Caco-2 (cell line): Measurements from ENCODE around the gene LIMA1. TPM values are rescaled to one million over a fixed set of nuclear protein-coding genes. Genes with fewer than 3 reads are reported as not detected.

Experiments
- BruUV-seq: library from RNA; stranded (reverse); fragments of 400-500 nt; replicated peaks from 2 replicates; lab custom pipeline; 2021; lab: Mats Ljungman, UMichigan
- CTCF ChIA-PET: fragments of 300-600 bp; sonication (Branson Sonifier 250); formaldehyde crosslinking; loops from one replicate; lab custom pipeline; 2022; ENCODE audit warnings: antibody characterized with exemption; lab: Charles Lee
- POLR2A ChIA-PET: fragments of 300-600 bp; sonication (Branson Sonifier 250); formaldehyde crosslinking; loops from one replicate; lab custom pipeline; 2022; ENCODE audit warnings: antibody characterized with exemption; lab: Charles Lee
- DNase-seq, 2 experiments: peaks; one replicate each; pipeline versions ENCODE4 v3.0.0 to v3.0.0-alpha.2; 2020 to 2022
- H3K27me3 ChIP-seq: replicated peaks from 2 replicates; pipeline ENCODE4 v1.6.0; 2011; ENCODE audit warnings: low read length; ENCODE audit not compliant: control insufficient read depth, insufficient read depth
- H3K36me3 ChIP-seq: 2 replicates; pipeline ENCODE4 v1.5.1; 2011; ENCODE audit warnings: low read length; ENCODE audit not compliant: control insufficient read depth, insufficient read depth
- H3K4me1 ChIP-seq: fragments of 250-450 bp; sonication (Bioruptor Pico); 2 replicates; pipeline ENCODE4 v1.5.1; 2020; ENCODE audit warnings: mild to moderate bottlenecking
- H3K4me3 ChIP-seq: 2 replicates; pipeline ENCODE4 v1.5.1; 2011; ENCODE audit warnings: low read depth, mild to moderate bottlenecking, control low read depth, low read length
- H3K9me3 ChIP-seq: fragments of 250-450 bp; sonication (Bioruptor Pico); 2 replicates; pipeline ENCODE4 v1.5.1; 2020; ENCODE audit warnings: mild to moderate bottlenecking, moderate library complexity
- H3K27ac Mint-ChIP-seq: one replicate; pipeline ENCODE4 v1.8.0; 2022; ENCODE audit warnings: mixed read lengths; ENCODE audit not compliant: unreplicated experiment
- H3K27me3 Mint-ChIP-seq: one replicate; pipeline ENCODE4 v1.8.0; 2022; ENCODE audit warnings: mixed read lengths; ENCODE audit not compliant: insufficient read depth, unreplicated experiment
- H3K36me3 Mint-ChIP-seq: one replicate; pipeline ENCODE4 v1.8.0; 2022; ENCODE audit warnings: mild to moderate bottlenecking, mixed read lengths; ENCODE audit not compliant: insufficient read depth, unreplicated experiment
- H3K4me1 Mint-ChIP-seq: one replicate; pipeline ENCODE4 v1.8.0; 2022; ENCODE audit warnings: low read depth, mixed read lengths; ENCODE audit not compliant: unreplicated experiment
- H3K4me3 Mint-ChIP-seq: one replicate; pipeline ENCODE4 v1.8.0; 2022; ENCODE audit warnings: mild to moderate bottlenecking, moderate library complexity, mixed read lengths; ENCODE audit not compliant: unreplicated experiment
- H3K9me3 Mint-ChIP-seq: one replicate; pipeline ENCODE4 v1.8.0; 2022; ENCODE audit warnings: mixed read lengths; ENCODE audit not compliant: unreplicated experiment
- CTCF ChIP-seq, 2 experiments: fragments of 200-600 bp in 1 of 2; IDR thresholded peaks; 1 replicate in 1 of 2; 2 replicates in 1 of 2; pipeline versions ENCODE4 v1.5.1 to v1.8.0; 2011 to 2022; ENCODE audit warnings: antibody characterized with exemption in 1 of 2, control low read depth in 1 of 2, inconsistent platforms in 1 of 2, low read depth in 1 of 2, low read length in 1 of 2, mild to moderate bottlenecking in 1 of 2, moderate library complexity in 1 of 2; ENCODE audit not compliant: insufficient read depth in 1 of 2, severe bottlenecking in 1 of 2, unreplicated experiment in 1 of 2
- intact Hi-C: fragments of 100-400 bp; cut with micrococcal nuclease; formaldehyde crosslinking; loops from one replicate; pipeline ENCODE4 v1.10.0; 2022; ENCODE audit not compliant: unreplicated experiment
- total RNA-seq: library from RNA; stranded (reverse); gene quantifications from 2 replicates; pipeline ENCODE4 v1.2.3, GENCODE V29; 2022

Gene LIMA1
- total RNA-seq, 1 experiment from 2014 or later = 50.3 TPM

GRCh38 chr12:50188875-50189575 lies 94.3 kb downstream of the LIMA1 start:
- DNase-seq = no peak
- no peaks in the 10 kb centered on the region for H3K36me3 ChIP-seq
- ChIA-PET POLR2A (interaction anchor here (0.5 kb wide), 1 partner anchor 72 kb away, joined by 3 read pairs; no protein-coding TSS in a partner anchor), CTCF (interaction anchor here (0.8 to 1.4 kb wide), 3 partner anchors 8 to 125 kb away, joined by 4 to 7 read pairs (median 6); partner anchors contain the start of gene COX14)
- H3K4me1 ChIP-seq = peaks cover 6% of the 10 kb centered on the region; the same call in 1 of the 2 replicates
- TF ChIP-seq CTCF (IDR thresholded peaks at IDR 0.05; ENCODE audit: insufficient read depth in 1 of 2, low read depth in 1 of 2, low read length in 1 of 2, severe bottlenecking in 1 of 2, unreplicated experiment in 1 of 2) = no peak
- H3K27me3 Mint-ChIP-seq = no peaks in the 10 kb centered on the region
- no peak overlapping the region for H3K4me3 Mint-ChIP-seq
- no peaks in the 10 kb centered on the region for H3K9me3 ChIP-seq
- peaks cover 44% of the 10 kb centered on the region for H3K36me3 Mint-ChIP-seq
- H3K4me1 Mint-ChIP-seq = peaks cover 26% of the 10 kb centered on the region
- intact Hi-C loops = no loop called here
- no peak overlapping the region for H3K4me3 ChIP-seq
- no TSS peak for BruUV-seq
- no peaks in the 10 kb centered on the region for H3K27me3 ChIP-seq
- H3K9me3 Mint-ChIP-seq = no peaks in the 10 kb centered on the region
- no peak overlapping the region for H3K27ac Mint-ChIP-seq

GRCh38 chr12:50188241-50188781 lies 95.0 kb downstream of the LIMA1 start:
- CTCF ChIA-PET = interaction anchor here (0.6 to 1.4 kb wide), 5 partner anchors 9 to 209 kb away, joined by 3 to 7 read pairs (median 5); partner anchors contain the start of gene COX14
- Mint-ChIP-seq H3K4me3 (no peak overlapping the region), H3K4me1 (peaks cover 26% of the 10 kb centered on the region), H3K27ac (no peak overlapping the region), H3K36me3 (peaks cover 44% of the 10 kb centered on the region), H3K27me3 (no peaks in the 10 kb centered on the region), H3K9me3 (no peaks in the 10 kb centered on the region)
- Histone ChIP-seq H3K4me3 (no peak overlapping the region), H3K27me3 (no peaks in the 10 kb centered on the region), H3K36me3 (no peaks in the 10 kb centered on the region), H3K4me1 (peaks cover 6% of the 10 kb centered on the region; the same call in 1 of the 2 replicates), H3K9me3 (no peaks in the 10 kb centered on the region)
- intact Hi-C loops = no loop called here
- no peak for TF ChIP-seq CTCF (IDR thresholded peaks at IDR 0.05; ENCODE audit: insufficient read depth in 1 of 2, low read depth in 1 of 2, low read length in 1 of 2, severe bottlenecking in 1 of 2, unreplicated experiment in 1 of 2)
- POLR2A ChIA-PET = interaction anchor here (0.5 kb wide), 1 partner anchor 73 kb away, joined by 3 read pairs; no protein-coding TSS in a partner anchor
- peak in 1 of 2 experiments; percentile 26 for DNase-seq
- no TSS peak for BruUV-seq

GRCh38 chr12:50187084-50187900 lies 96.0 kb downstream of the LIMA1 start:
- peaks cover 35% of the 10 kb centered on the region for H3K36me3 Mint-ChIP-seq
- H3K4me1 Mint-ChIP-seq = peaks cover 33% of the 10 kb centered on the region
- H3K4me1 ChIP-seq = peaks cover 6% of the 10 kb centered on the region; the same call in 1 of the 2 replicates
- H3K27me3 ChIP-seq = no peaks in the 10 kb centered on the region
- no peaks in the 10 kb centered on the region for H3K9me3 ChIP-seq
- no peak overlapping the region for H3K4me3 ChIP-seq
- no peak overlapping the region for H3K27ac Mint-ChIP-seq
- H3K36me3 ChIP-seq = no peaks in the 10 kb centered on the region
- no peak for TF ChIP-seq CTCF (IDR thresholded peaks at IDR 0.05; ENCODE audit: insufficient read depth in 1 of 2, low read depth in 1 of 2, low read length in 1 of 2, severe bottlenecking in 1 of 2, unreplicated experiment in 1 of 2)
- H3K4me3 Mint-ChIP-seq = no peak overlapping the region
- DNase-seq = no peak
- BruUV-seq = no TSS peak
- CTCF ChIA-PET = interaction anchor here (1.0 to 1.4 kb wide), 3 partner anchors 10 to 127 kb away, joined by 3 to 7 read pairs (median 6); no protein-coding TSS in a partner anchor
- H3K9me3 Mint-ChIP-seq = no peaks in the 10 kb centered on the region
- H3K27me3 Mint-ChIP-seq = no peaks in the 10 kb centered on the region
- POLR2A ChIA-PET = no interaction called here
- intact Hi-C loops = no loop called here
